Ishikawa (cell line): ENCODE data around the gene SDK1.

Experiments
- CEBPB ChIP-seq: IDR thresholded peaks from 2 replicates; pipeline ENCODE4 v1.6.1; 2012
- CREB1 ChIP-seq: IDR thresholded peaks from 2 replicates; pipeline ENCODE4 v1.6.1; 2012; ENCODE audit warnings: low read depth
- EP300 ChIP-seq: IDR thresholded peaks from 2 replicates; pipeline ENCODE4 v1.6.1; 2012; ENCODE audit warnings: borderline replicate concordance
- FOXM1 ChIP-seq: IDR thresholded peaks from 2 replicates; pipeline ENCODE4 v1.6.1; 2012; ENCODE audit warnings: low read depth, borderline replicate concordance
- NFIC ChIP-seq: IDR thresholded peaks from 2 replicates; pipeline ENCODE4 v1.6.1; 2012
- RAD21 ChIP-seq: IDR thresholded peaks from 2 replicates; pipeline ENCODE4 v1.6.1; 2012; ENCODE audit warnings: low read depth
- TCF12 ChIP-seq: IDR thresholded peaks from 2 replicates; pipeline ENCODE4 v1.6.1; 2012; ENCODE audit warnings: low read depth
- TEAD4 ChIP-seq: IDR thresholded peaks from 2 replicates; pipeline ENCODE4 v1.6.1; 2012
- YY1 ChIP-seq: IDR thresholded peaks from 2 replicates; pipeline ENCODE4 v1.6.1; 2012; ENCODE audit warnings: low read depth
- ZBTB7A ChIP-seq: IDR thresholded peaks from 2 replicates; pipeline ENCODE4 v1.6.1; 2012; ENCODE audit warnings: low read depth
- TF ChIP-seq, protein P1 (sequence below): IDR thresholded peaks from 2 replicates; pipeline ENCODE4 v1.6.1; 2012
- TF ChIP-seq, protein P2 (sequence below): IDR thresholded peaks from 2 replicates; pipeline ENCODE4 v1.6.1; 2012; ENCODE audit warnings: low read depth, mild to moderate bottlenecking

DNA sequence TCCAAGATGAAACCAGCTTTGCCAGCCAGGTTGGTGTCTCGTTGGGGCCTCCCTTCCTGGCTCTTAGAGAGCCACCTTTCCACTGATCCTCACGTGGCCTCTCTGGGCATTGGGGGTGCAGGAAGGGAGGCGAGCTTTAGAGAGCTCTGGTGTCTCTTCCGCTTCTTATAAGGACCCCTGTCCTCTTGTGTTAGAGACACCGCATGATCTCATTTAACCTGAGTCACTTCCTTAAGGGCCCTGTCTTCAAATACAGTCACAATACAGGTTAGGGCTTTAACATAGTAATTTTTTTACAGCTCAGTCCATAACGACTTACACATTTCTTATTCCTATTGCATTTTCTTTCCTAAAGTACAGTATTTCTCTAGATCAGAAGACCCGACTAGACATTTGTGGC lies 535.8 kb downstream of the SDK1 start:
- no peak for TF ChIP-seq EP300
- no peak for TF ChIP-seq CREB1
- TF ChIP-seq RAD21 = no peak
- no peak for TF ChIP-seq TCF12
- TF ChIP-seq, protein P1, sequence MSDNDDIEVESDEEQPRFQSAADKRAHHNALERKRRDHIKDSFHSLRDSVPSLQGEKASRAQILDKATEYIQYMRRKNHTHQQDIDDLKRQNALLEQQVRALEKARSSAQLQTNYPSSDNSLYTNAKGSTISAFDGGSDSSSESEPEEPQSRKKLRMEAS = no peak
- no peak for TF ChIP-seq NFIC
- TF ChIP-seq, protein P2, sequence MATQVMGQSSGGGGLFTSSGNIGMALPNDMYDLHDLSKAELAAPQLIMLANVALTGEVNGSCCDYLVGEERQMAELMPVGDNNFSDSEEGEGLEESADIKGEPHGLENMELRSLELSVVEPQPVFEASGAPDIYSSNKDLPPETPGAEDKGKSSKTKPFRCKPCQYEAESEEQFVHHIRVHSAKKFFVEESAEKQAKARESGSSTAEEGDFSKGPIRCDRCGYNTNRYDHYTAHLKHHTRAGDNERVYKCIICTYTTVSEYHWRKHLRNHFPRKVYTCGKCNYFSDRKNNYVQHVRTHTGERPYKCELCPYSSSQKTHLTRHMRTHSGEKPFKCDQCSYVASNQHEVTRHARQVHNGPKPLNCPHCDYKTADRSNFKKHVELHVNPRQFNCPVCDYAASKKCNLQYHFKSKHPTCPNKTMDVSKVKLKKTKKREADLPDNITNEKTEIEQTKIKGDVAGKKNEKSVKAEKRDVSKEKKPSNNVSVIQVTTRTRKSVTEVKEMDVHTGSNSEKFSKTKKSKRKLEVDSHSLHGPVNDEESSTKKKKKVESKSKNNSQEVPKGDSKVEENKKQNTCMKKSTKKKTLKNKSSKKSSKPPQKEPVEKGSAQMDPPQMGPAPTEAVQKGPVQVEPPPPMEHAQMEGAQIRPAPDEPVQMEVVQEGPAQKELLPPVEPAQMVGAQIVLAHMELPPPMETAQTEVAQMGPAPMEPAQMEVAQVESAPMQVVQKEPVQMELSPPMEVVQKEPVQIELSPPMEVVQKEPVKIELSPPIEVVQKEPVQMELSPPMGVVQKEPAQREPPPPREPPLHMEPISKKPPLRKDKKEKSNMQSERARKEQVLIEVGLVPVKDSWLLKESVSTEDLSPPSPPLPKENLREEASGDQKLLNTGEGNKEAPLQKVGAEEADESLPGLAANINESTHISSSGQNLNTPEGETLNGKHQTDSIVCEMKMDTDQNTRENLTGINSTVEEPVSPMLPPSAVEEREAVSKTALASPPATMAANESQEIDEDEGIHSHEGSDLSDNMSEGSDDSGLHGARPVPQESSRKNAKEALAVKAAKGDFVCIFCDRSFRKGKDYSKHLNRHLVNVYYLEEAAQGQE = no peak
- no peak for TF ChIP-seq TEAD4
- no peak for TF ChIP-seq ZBTB7A
- TF ChIP-seq FOXM1 = no peak
- TF ChIP-seq YY1 = no peak
- TF ChIP-seq CEBPB = no peak
